WERI-Rb-1 (cell line): ENCODE measurements around the gene COX6B1.

ENCODE experiments used
- DNase-seq: peaks from one replicate; pipeline ENCODE4 v3.0.0-alpha.2; 2020
- H3K27ac ChIP-seq: fragments of 250-450 bp; sonication (Bioruptor Pico); 2 replicates; pipeline ENCODE4 v1.5.1; 2020; ENCODE audit warnings: mild to moderate bottlenecking, moderate library complexity
- H3K27me3 ChIP-seq: fragments of 250-450 bp; sonication (Bioruptor Pico); 2 replicates; pipeline ENCODE4 v1.5.1; 2021; ENCODE audit warnings: mild to moderate bottlenecking, low read depth, moderate library complexity; ENCODE audit not compliant: insufficient read depth, severe bottlenecking
- H3K36me3 ChIP-seq: fragments of 250-450 bp; sonication (Bioruptor Pico); 2 replicates; pipeline ENCODE4 v1.5.1; 2020; ENCODE audit warnings: mild to moderate bottlenecking, moderate library complexity
- H3K4me3 ChIP-seq: 2 replicates; pipeline ENCODE4 v1.5.1; 2011; ENCODE audit warnings: low read depth, mild to moderate bottlenecking, control low read depth, low read length
- H3K9me3 ChIP-seq: fragments of 250-450 bp; sonication (Bioruptor Pico); 2 replicates; pipeline ENCODE4 v1.5.1; 2021; ENCODE audit warnings: mild to moderate bottlenecking, moderate library complexity; ENCODE audit not compliant: severe bottlenecking
- CTCF ChIP-seq: IDR thresholded peaks from 2 replicates; pipeline ENCODE4 v1.5.1; 2011; ENCODE audit warnings: low read depth, mild to moderate bottlenecking, control low read depth, inconsistent platforms, low read length

COX6B1 gene

GRCh38 chr19:35655600-35655999, 7.5 kb downstream of the COX6B1 start:
- Histone ChIP-seq H3K27ac (no peak overlapping the region), H3K4me3 (no peak overlapping the region), H3K36me3 (peaks cover 80% of the 10 kb centered on the region), H3K27me3 (no peaks in the 10 kb centered on the region), H3K9me3 (no peaks in the 10 kb centered on the region)
- DNase-seq: no peak
- no peak for TF ChIP-seq CTCF

GRCh38 chr19:35656700-35657099, 8.6 kb downstream of the COX6B1 start:
- Histone ChIP-seq H3K4me3 (no peak overlapping the region), H3K36me3 (peaks cover 73% of the 10 kb centered on the region)
- DNase-seq: no peak

GRCh38 chr19:35657904-35658700, 10.0 kb downstream of the COX6B1 start:
- Histone ChIP-seq H3K4me3 (no peak overlapping the region), H3K27ac (no peak overlapping the region), H3K9me3 (no peaks in the 10 kb centered on the region), H3K27me3 (no peaks in the 10 kb centered on the region), H3K36me3 (peaks cover 80% of the 10 kb centered on the region)
- DNase-seq: no peak
- TF ChIP-seq CTCF: peak; percentile 25; the same call in 1 of the 2 replicates

More at GRCh38 chr19:35656700-35657099, 8.6 kb downstream of the COX6B1 start:
- TF ChIP-seq CTCF: no peak
- no peaks in the 10 kb centered on the region for H3K27me3 ChIP-seq
- no peak overlapping the region for H3K27ac ChIP-seq
- H3K9me3 ChIP-seq: no peaks in the 10 kb centered on the region

GRCh38 chr19:35661995-35662340, 13.8 kb downstream of the COX6B1 start:
- peaks cover 55% of the 10 kb centered on the region for H3K36me3 ChIP-seq
- H3K27me3 ChIP-seq: no peaks in the 10 kb centered on the region
- no peak overlapping the region for H3K4me3 ChIP-seq
- no peaks in the 10 kb centered on the region for H3K9me3 ChIP-seq
- no peak for DNase-seq
- no peak overlapping the region for H3K27ac ChIP-seq
- TF ChIP-seq CTCF: no peak

- H3K36me3 ChIP-seq: peaks cover 37% of the 10 kb centered on the region
- no peaks in the 10 kb centered on the region for H3K27me3 ChIP-seq
- no peaks in the 10 kb centered on the region for H3K9me3 ChIP-seq
- H3K4me3 ChIP-seq: no peak overlapping the region
- DNase-seq: no peak
- no peak for TF ChIP-seq CTCF
- H3K27ac ChIP-seq: no peak overlapping the region
Measured at GRCh38 chr19:35663981-35664380, 15.9 kb downstream of the COX6B1 start.

- Histone ChIP-seq H3K27me3 (no peaks in the 10 kb centered on the region), H3K36me3 (peaks cover 28% of the 10 kb centered on the region), H3K9me3 (no peaks in the 10 kb centered on the region), H3K4me3 (no peak overlapping the region), H3K27ac (no peak overlapping the region)
- no peak for TF ChIP-seq CTCF
- no peak for DNase-seq
Measured at GRCh38 chr19:35665157-35665556, 17.0 kb downstream of the COX6B1 start.
